Measurements from ENCODE around the gene RIT1. TPM values are rescaled to one million over a fixed set of nuclear protein-coding genes. Genes with fewer than 3 reads are reported as not detected.
A peak's percentile ranks its signal among the peaks of the same experiment; 100 is the strongest.

RIT1 gene
- total RNA-seq, 1 experiment from 2014 or later: 12.8 TPM

DNA sequence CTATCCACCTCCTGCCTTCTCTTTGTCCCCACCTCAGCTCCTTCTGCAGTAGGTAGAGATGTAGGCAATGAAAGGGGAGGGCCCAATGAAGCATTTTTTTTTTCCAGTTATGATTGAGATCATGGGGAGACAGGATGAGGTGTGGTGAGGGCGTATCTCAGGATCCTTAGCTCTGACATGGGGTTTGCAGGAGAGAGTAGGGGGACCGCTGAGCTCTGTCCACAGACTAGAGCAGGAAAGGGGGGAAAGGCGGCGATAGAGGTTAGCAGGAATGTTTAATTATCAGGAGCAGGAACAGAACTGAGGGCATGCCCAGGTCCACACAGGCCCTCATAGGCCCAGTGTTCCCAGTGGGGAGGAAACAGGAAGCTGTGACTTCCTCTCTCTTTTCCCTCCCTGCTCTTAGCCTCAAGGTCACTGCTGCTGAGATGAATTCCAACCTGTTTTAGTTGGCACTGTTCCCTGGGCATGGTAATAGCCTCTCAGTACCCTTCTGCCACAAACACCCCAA lies 29.4 kb upstream of the RIT1 start:
- Histone ChIP-seq H3K4me3 (ENCODE audit: low read length) (peak overlapping the region; percentile 47; the same call in 1 of the 2 replicates), H4K20me1 (ENCODE audit: insufficient read depth, low read depth, low read length) (no peaks in the 10 kb centered on the region), H3K9me2 (replicated peaks; ENCODE audit: insufficient read depth, low read length) (no peaks in the 10 kb centered on the region), H2AFZ (ENCODE audit: low read length) (no peak overlapping the region), H3K9ac (ENCODE audit: low read length) (peak overlapping the region; percentile 67), H3K27me3 (ENCODE audit: low read length) (no peaks in the 10 kb centered on the region), H3K9me3 (ENCODE audit: low read length) (no peaks in the 10 kb centered on the region), H3K4me1 (ENCODE audit: low read length) (peaks cover 66% of the 10 kb centered on the region), H3K4me2 (ENCODE audit: low read depth, low read length, poor library complexity, severe bottlenecking) (peak overlapping the region; percentile 61), H3K36me3 (ENCODE audit: insufficient read depth, low read length) (0 out of 2 replicates have a peak, but pooled peaks cover 7% of the 10 kb centered on the region), H3K79me2 (ENCODE audit: low read length) (no peaks in the 10 kb centered on the region), H3K27ac (ENCODE audit: low read length) (peak overlapping the region; percentile 96)
- no peak for DNase-seq

GRCh38 chr1:155938220-155938627 lies 27.1 kb upstream of the RIT1 start:
- peak; percentile 82 for DNase-seq
- no peaks in the 10 kb centered on the region for H3K27me3 ChIP-seq (ENCODE audit: low read length)

DNA sequence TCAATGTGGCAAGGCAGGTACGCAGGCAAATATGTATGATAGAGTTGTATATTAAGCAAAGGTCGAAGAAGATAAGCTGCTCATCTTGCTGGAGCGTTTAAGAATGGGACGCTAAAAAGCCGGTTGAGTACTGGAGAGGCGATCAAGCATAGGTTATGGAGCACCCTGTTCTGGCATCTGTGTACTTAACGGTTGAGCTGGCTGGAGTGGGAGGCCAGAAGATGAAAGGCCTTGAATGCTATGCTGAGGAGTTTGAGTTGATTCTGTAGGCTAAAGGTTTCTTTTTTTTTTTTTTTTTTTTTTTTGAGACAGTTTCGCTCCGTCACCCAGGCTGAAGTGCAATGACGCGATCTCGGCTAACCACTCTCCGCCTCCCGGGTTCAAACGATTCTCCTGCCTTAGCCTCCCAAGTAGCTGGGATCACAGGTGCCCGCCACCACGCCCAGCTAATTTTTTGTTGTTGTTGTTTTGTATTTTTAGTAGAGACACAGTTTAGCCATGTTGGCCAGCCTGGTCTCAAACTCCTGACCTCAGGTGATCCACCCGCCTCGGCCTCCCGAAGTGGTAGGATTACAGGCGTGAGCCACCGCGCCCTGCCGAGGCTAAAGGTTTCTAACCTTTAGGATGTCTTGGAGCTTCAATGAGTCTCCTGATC lies 23.9 kb upstream of the RIT1 start:
- H3K9ac ChIP-seq (ENCODE audit: low read length): peak overlapping the region; percentile 69

More at GRCh38 chr1:155938220-155938627, 27.1 kb upstream of the RIT1 start:
- peaks cover 10% of the 10 kb centered on the region for H3K79me2 ChIP-seq (ENCODE audit: low read length)
- H3K4me3 ChIP-seq (ENCODE audit: low read length): no peak overlapping the region
- H3K9me2 ChIP-seq (replicated peaks; ENCODE audit: insufficient read depth, low read length): no peaks in the 10 kb centered on the region
- no peak overlapping the region for H2AFZ ChIP-seq (ENCODE audit: low read length)
- H4K20me1 ChIP-seq (ENCODE audit: insufficient read depth, low read depth, low read length): no peaks in the 10 kb centered on the region
- H3K27ac ChIP-seq (ENCODE audit: low read length): peak overlapping the region; percentile 24; the same call in 1 of the 2 replicates
- no peaks in the 10 kb centered on the region for H3K36me3 ChIP-seq (ENCODE audit: insufficient read depth, low read length)
- H3K9ac ChIP-seq (ENCODE audit: low read length): no peak overlapping the region
- H3K4me1 ChIP-seq (ENCODE audit: low read length): peaks cover 54% of the 10 kb centered on the region
- no peaks in the 10 kb centered on the region for H3K9me3 ChIP-seq (ENCODE audit: low read length)
- no peak overlapping the region for H3K4me2 ChIP-seq (ENCODE audit: low read depth, low read length, poor library complexity, severe bottlenecking)

DNA sequence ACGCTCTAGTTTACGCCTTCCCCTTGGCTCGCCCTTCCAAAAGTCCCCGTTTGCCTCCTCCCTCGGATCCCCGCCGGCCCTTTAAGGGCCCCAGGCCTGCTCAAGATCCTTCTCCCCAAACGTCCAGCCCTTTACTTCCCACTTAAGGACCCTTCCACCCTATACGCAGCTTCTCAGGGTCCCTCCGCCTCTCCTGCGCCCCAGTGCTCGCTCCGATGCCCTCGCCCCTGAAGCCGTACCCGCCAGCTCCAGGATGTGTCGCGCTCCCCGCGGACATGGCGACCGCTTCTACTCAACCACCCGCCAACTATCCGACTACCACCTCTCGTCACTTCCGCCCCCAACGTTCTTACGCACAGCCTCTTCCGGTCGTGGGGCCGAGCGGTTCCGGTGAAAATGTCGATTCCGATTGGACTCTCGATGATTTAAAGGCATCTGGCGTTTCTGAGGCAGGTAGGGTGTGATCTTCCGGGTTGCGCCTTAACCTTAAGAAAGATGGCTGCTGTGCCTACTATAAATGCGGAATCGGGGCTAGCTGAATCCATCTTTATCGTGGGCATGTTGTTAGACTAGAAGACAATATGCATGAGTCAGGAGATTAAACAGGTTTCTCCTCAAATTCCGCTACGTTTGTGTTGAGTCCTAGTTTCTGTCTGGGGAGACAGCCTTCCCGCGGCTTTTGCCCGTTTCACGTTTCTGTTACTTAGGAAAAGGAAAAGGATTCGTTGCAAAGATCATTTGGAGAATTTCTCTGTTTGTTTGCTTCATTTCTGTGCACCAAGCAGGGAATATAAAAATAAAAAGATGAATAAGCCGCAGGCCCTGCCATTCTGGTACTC lies 23.2 kb upstream of the RIT1 start, which contains the start of gene KHDC4:
TSS of gene KHDC4 (minus strand) at position 317 of the 839 bp plus-strand sequence. CDS start at position 277, 40 bp downstream.
- Histone ChIP-seq H3K4me3 (ENCODE audit: low read length) (peak within 1 kb of the TSS; percentile 88), H3K4me1 (ENCODE audit: low read length) (peaks cover 39% of the 10 kb centered on the region), H3K27me3 (ENCODE audit: low read length) (no peaks in the 10 kb centered on the region), H3K9me2 (replicated peaks; ENCODE audit: insufficient read depth, low read length) (no peaks in the 10 kb centered on the region), H3K4me2 (ENCODE audit: low read depth, low read length, poor library complexity, severe bottlenecking) (peak within 1 kb of the TSS; percentile 70), H3K36me3 (ENCODE audit: insufficient read depth, low read length) (peaks cover 35% of the 10 kb centered on the region), H3K9ac (ENCODE audit: low read length) (peak within 1 kb of the TSS; percentile 94), H3K27ac (ENCODE audit: low read length) (peak within 1 kb of the TSS; percentile 83), H3K9me3 (ENCODE audit: low read length) (no peaks in the 10 kb centered on the region), H2AFZ (ENCODE audit: low read length) (no peak within 1 kb of the TSS), H3K79me2 (ENCODE audit: low read length) (peaks cover 45% of the 10 kb centered on the region), H4K20me1 (ENCODE audit: insufficient read depth, low read depth, low read length) (peaks cover 13% of the 10 kb centered on the region)
- DNase-seq: peak; percentile 99

More for the DNA sequence above, 23.9 kb upstream of the RIT1 start:
- Histone ChIP-seq H3K36me3 (ENCODE audit: insufficient read depth, low read length) (peaks cover 30% of the 10 kb centered on the region), H2AFZ (ENCODE audit: low read length) (no peak overlapping the region), H3K4me2 (ENCODE audit: low read depth, low read length, poor library complexity, severe bottlenecking) (peak overlapping the region; percentile 70), H3K79me2 (ENCODE audit: low read length) (peaks cover 41% of the 10 kb centered on the region), H3K9me2 (replicated peaks; ENCODE audit: insufficient read depth, low read length) (no peaks in the 10 kb centered on the region), H3K4me3 (ENCODE audit: low read length) (peak overlapping the region; percentile 88), H4K20me1 (ENCODE audit: insufficient read depth, low read depth, low read length) (peaks cover 10% of the 10 kb centered on the region), H3K4me1 (ENCODE audit: low read length) (peaks cover 42% of the 10 kb centered on the region), H3K27ac (ENCODE audit: low read length) (peak overlapping the region; percentile 71), H3K27me3 (ENCODE audit: low read length) (no peaks in the 10 kb centered on the region), H3K9me3 (ENCODE audit: low read length) (no peaks in the 10 kb centered on the region)
- no peak for DNase-seq

- Histone ChIP-seq H3K36me3 (ENCODE audit: insufficient read depth, low read length) (peaks cover 41% of the 10 kb centered on the region), H3K27ac (ENCODE audit: low read length) (peak overlapping the region; percentile 83), H3K4me1 (ENCODE audit: low read length) (peaks cover 39% of the 10 kb centered on the region), H3K9ac (ENCODE audit: low read length) (peak overlapping the region; percentile 94), H3K4me2 (ENCODE audit: low read depth, low read length, poor library complexity, severe bottlenecking) (peak overlapping the region; percentile 68), H3K79me2 (ENCODE audit: low read length) (peaks cover 50% of the 10 kb centered on the region), H4K20me1 (ENCODE audit: insufficient read depth, low read depth, low read length) (peaks cover 13% of the 10 kb centered on the region), H2AFZ (ENCODE audit: low read length) (no peak overlapping the region), H3K9me2 (replicated peaks; ENCODE audit: insufficient read depth, low read length) (no peaks in the 10 kb centered on the region), H3K9me3 (ENCODE audit: low read length) (no peaks in the 10 kb centered on the region), H3K4me3 (ENCODE audit: low read length) (peak overlapping the region; percentile 88), H3K27me3 (ENCODE audit: low read length) (no peaks in the 10 kb centered on the region)
- no peak for DNase-seq
Observed at GRCh38 chr1:155933591-155934096, 22.5 kb upstream of the RIT1 start.

DNA sequence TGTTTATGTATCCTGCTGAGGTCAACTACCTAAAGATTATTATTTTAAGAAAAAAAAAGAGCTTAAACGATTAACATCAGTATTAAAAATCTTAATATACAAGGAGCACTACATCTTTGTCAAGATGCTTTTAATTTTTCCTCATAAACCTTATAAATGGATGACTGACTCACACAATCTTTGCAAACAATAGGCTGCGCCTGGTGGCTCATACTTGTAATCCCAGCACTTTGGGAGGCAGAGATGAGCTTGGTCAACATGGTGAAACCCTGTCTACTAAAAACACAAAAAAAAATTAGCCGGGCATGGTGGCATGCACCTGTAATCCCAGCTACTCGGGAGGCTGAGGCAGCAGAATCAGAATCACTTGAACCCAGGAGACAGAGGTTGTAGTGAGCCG lies 21.3 kb upstream of the RIT1 start:
- no peak for DNase-seq
- Histone ChIP-seq H3K9me3 (ENCODE audit: low read length) (no peaks in the 10 kb centered on the region), H3K9me2 (replicated peaks; ENCODE audit: insufficient read depth, low read length) (no peaks in the 10 kb centered on the region), H2AFZ (ENCODE audit: low read length) (no peak overlapping the region), H3K27me3 (ENCODE audit: low read length) (no peaks in the 10 kb centered on the region), H3K4me3 (ENCODE audit: low read length) (peak overlapping the region; percentile 88; the same call in 1 of the 2 replicates), H3K9ac (ENCODE audit: low read length) (peak overlapping the region; percentile 94), H3K4me1 (ENCODE audit: low read length) (peaks cover 35% of the 10 kb centered on the region), H3K27ac (ENCODE audit: low read length) (no peak overlapping the region), H3K79me2 (ENCODE audit: low read length) (peaks cover 50% of the 10 kb centered on the region), H3K4me2 (ENCODE audit: low read depth, low read length, poor library complexity, severe bottlenecking) (peak overlapping the region; percentile 68), H3K36me3 (ENCODE audit: insufficient read depth, low read length) (peaks cover 41% of the 10 kb centered on the region), H4K20me1 (ENCODE audit: insufficient read depth, low read depth, low read length) (peaks cover 13% of the 10 kb centered on the region)

GRCh38 chr1:155932081-155932480 lies 20.9 kb upstream of the RIT1 start:
- Histone ChIP-seq H3K27me3 (ENCODE audit: low read length) (no peaks in the 10 kb centered on the region), H3K9me3 (ENCODE audit: low read length) (no peaks in the 10 kb centered on the region), H3K4me3 (ENCODE audit: low read length) (no peak overlapping the region), H3K36me3 (ENCODE audit: insufficient read depth, low read length) (peaks cover 45% of the 10 kb centered on the region), H3K9me2 (replicated peaks; ENCODE audit: insufficient read depth, low read length) (no peaks in the 10 kb centered on the region), H3K4me1 (ENCODE audit: low read length) (peaks cover 35% of the 10 kb centered on the region), H3K9ac (ENCODE audit: low read length) (no peak overlapping the region), H3K27ac (ENCODE audit: low read length) (no peak overlapping the region), H3K79me2 (ENCODE audit: low read length) (peaks cover 54% of the 10 kb centered on the region), H2AFZ (ENCODE audit: low read length) (no peak overlapping the region), H3K4me2 (ENCODE audit: low read depth, low read length, poor library complexity, severe bottlenecking) (peak overlapping the region; percentile 68), H4K20me1 (ENCODE audit: insufficient read depth, low read depth, low read length) (peaks cover 16% of the 10 kb centered on the region)
- DNase-seq: no peak
